AG04449 (cell line): Measurements from ENCODE around the gene MLLT10.

Source experiments
- CTCF ChIA-PET: fragments of 350-600 bp; formaldehyde crosslinking; extraction: SDS; loops from one replicate; lab custom pipeline; 2021; ENCODE audit warnings: antibody characterized with exemption; lab: Yijun Ruan, JAX
- POLR2A ChIA-PET: fragments of 400-600, 350-600 bp; formaldehyde crosslinking; extraction: SDS; loops from one replicate; lab custom pipeline; 2020; ENCODE audit warnings: antibody characterized with exemption, inconsistent platforms; lab: Yijun Ruan, JAX
- DNase-seq: peaks from one replicate; pipeline ENCODE4 v3.0.0-alpha.2; 2010; ENCODE audit warnings: low read depth, low spot score
- H3K4me3 ChIP-seq: 2 replicates; pipeline ENCODE4 v1.5.1; 2011; ENCODE audit warnings: low read depth, mild to moderate bottlenecking, control low read depth, low read length
- TF ChIP-seq, protein P1 (sequence below): IDR thresholded peaks from one replicate; pipeline ENCODE4 v1.5.1; 2011; ENCODE audit warnings: mild to moderate bottlenecking, moderate library complexity, low read length, control low read depth, inconsistent platforms; ENCODE audit not compliant: insufficient read depth; ENCODE audit errors: missing control alignments

The MLLT10 gene

DNA sequence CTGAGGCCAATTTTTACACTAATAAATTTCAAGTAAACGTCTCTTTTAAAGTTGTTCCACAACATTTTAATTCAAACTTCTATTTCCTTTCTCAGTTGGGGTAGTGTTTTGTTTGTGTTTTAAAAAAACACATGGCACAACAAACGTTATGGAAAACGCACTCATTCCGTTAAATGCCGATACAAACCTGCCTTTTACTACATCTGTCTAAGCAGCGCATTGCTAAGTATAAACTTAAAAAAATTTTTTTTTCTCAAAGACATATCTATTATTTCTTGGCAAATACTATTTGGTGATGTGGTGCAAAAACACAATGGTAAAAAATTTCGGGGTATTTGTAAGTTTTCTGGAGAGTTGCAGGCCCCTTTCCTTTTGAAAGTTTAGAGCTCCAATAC is 9.9 kb upstream of the MLLT10 start:
- TF ChIP-seq, protein P1, sequence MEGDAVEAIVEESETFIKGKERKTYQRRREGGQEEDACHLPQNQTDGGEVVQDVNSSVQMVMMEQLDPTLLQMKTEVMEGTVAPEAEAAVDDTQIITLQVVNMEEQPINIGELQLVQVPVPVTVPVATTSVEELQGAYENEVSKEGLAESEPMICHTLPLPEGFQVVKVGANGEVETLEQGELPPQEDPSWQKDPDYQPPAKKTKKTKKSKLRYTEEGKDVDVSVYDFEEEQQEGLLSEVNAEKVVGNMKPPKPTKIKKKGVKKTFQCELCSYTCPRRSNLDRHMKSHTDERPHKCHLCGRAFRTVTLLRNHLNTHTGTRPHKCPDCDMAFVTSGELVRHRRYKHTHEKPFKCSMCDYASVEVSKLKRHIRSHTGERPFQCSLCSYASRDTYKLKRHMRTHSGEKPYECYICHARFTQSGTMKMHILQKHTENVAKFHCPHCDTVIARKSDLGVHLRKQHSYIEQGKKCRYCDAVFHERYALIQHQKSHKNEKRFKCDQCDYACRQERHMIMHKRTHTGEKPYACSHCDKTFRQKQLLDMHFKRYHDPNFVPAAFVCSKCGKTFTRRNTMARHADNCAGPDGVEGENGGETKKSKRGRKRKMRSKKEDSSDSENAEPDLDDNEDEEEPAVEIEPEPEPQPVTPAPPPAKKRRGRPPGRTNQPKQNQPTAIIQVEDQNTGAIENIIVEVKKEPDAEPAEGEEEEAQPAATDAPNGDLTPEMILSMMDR: no peak
- peak overlapping the region; percentile 68; the same call in 1 of the 2 replicates for H3K4me3 ChIP-seq
- no peak for DNase-seq
- ChIA-PET POLR2A (no interaction called here), CTCF (interaction anchor here (0.6 to 3.6 kb wide), 2 partner anchors 28 to 896 kb away, joined by 3 to 16 read pairs; no protein-coding TSS in a partner anchor)

DNA sequence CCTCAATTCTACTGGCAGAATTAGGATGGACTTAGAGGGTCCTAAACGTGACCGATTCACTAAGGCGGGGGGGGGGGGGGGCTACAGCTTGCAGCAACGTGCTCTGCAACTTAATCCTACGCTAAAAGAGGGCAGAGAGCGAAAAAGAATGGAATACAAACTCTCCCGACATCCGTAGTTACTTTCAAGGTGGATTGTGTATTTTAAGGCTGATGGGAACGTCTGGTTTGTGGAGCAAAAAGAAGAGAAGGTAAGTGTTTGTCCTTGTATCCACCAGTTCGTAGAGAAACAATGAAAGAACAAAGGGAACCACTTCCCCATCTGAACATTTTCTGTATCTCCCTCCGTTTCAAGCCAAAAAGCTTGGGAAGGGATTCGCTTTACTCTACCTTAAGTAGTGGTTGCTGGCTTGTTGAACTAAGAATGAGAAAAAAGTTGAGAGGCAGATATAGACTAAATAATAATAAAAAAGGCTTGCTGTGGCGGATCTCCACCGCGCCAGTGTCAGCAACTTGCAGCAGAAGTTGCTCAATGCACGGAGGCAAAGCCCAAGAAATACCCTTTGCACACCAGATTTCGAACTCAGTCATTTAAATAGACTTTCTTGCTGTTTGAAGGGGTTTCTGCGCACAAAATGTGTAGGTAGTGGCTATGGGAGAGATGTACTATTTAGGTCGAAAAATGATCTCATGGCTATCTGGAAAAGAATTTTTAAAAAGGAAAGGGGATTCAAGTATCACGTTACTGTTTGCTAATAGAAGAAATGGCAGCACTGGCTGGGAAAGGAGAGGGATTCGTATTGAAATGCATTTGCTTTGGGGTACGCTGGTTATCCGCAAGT is 9.3 kb upstream of the MLLT10 start:
- ChIA-PET POLR2A (interaction anchor here (0.9 to 2.3 kb wide), 5 partner anchors 9 to 200 kb away, joined by 3 to 16 read pairs (median 5); no protein-coding TSS in a partner anchor), CTCF (interaction anchor here (0.6 to 3.6 kb wide), 2 partner anchors 28 to 895 kb away, joined by 3 to 16 read pairs; no protein-coding TSS in a partner anchor)
- no peak for DNase-seq
- H3K4me3 ChIP-seq: peak overlapping the region; percentile 68
- TF ChIP-seq, protein P1: no peak

DNA sequence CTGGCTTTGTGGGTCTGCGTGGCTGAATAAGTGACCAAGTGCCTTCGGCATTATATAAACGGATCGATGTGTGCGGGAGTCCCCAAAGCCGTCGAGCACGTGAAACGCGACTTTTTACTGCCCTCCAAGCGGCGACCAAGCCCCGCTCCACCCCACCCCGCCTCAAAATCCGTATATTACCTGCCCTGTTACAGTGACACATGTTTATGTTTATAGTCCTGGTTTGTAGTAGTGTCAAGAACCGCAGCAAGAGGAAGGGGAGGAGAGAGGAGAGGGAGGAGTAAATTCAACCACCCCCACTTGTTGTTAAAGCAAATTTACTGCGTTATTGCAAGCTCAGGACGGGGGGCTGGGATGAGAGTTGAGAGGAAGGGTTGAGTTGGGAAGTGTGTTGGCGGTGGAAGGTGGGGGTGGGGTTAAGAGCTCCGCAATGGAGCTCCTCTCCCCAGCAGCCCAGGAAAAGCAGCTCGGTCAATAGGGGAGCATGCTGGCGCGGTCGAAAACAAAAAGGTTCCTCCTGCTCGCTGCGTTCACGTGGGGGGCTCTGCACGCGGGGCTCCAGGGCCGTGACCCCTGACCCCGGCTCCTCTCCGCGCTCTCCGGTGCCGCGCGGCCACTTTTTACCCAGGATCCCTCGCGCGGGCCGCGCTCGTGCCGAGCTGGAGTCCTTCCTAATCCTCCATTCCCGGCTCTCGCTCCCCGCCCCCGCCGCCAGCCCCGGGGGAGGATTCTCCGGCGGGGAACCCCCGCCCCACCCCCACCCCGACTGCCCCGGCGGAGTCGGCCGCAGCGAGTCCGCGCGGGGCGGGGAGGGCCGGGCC is 8.5 kb upstream of the MLLT10 start, which contains the start of gene SKIDA1:
TSS of gene SKIDA1 (minus strand) at position 316 of the 821 bp plus-strand sequence. CDS start 7,860 bp downstream, outside the sequence.
- ChIA-PET CTCF (interaction anchor here (1.1 to 3.6 kb wide), 2 partner anchors 29 to 246 kb away, joined by 3 to 16 read pairs; no protein-coding TSS in a partner anchor), POLR2A (interaction anchor here (0.9 to 2.3 kb wide), 5 partner anchors 8 to 199 kb away, joined by 3 to 16 read pairs (median 5); no protein-coding TSS in a partner anchor)
- peak within 1 kb of the TSS; percentile 68 for H3K4me3 ChIP-seq
- no peak for DNase-seq
- TF ChIP-seq, protein P1: no peak

DNA sequence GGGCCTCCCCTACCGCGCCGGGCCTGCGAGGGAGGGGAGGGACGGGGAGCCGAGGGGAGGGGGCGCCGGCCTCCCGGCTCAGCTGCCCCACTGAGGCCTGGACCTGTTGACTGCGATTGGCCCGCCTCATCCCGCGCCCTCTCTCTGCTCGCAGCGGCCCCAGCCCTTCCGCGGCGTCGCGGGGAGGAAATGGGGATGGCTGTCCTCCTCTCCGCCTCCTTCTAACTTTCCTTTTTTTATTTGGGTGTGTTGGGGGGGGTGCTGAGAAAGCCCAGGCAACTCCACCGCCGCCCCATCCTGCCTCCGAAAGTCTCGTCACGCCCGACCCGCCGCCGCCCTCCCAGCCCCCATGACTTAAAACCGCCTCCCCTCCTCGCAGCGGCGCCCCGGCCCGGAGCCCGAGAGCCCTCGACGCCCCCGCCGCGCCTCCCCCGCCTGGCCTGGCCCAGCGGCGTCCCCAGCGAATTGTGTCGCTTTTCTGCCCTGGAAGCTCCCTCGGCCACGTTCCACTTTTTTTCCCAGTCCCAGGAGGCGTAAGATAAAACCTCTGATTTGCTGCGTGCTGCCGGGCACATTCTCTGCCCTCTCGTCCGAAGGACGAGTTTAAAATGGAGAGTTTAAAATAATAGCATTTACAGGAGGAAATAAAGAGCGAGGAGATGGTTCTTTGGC is 7.7 kb upstream of the MLLT10 start:
- ChIA-PET POLR2A (interaction anchor here (0.9 to 2.3 kb wide), 5 partner anchors 7 to 198 kb away, joined by 3 to 16 read pairs (median 5); no protein-coding TSS in a partner anchor), CTCF (interaction anchor here (1.1 to 3.6 kb wide), 2 partner anchors 30 to 247 kb away, joined by 3 to 16 read pairs; no protein-coding TSS in a partner anchor)
- TF ChIP-seq, protein P1: no peak
- DNase-seq: no peak
- peak overlapping the region; percentile 68 for H3K4me3 ChIP-seq

DNA sequence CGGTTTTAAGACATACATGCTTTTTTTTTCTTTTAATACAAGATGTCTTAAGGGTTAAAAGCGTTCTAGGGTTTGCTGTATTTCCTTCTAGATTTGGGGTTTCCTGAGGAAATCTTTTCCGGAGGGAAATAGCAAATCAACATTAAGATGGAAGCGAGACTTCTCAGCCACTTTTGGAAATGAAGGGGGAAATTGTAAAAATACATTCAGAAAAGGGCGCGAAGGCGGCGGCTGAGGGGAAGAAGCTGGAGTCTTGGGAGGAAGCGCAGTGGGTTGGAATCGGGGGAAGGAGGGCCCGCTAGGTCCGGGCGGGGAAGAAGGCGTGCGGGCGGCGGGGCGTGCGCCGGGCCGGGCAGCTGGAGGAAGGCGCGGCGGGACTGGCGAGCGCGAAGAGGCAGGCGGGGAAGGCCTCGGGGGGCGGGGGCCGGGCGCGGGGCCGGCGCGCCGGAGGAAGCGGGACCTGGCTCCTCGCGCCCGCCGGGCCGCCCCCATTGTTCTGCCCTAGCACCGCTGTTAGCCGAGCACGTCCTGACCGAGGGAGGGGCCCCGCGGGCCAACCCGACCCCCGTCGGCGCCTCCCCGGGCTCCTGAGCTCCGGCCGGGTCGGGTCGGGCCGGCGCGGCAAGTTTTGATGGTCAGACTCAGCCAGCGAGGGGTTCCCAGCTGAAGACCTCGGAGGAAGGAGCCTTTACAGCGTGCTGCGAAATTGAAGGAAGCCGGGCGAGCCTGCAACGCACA is 7.0 kb upstream of the MLLT10 start:
- H3K4me3 ChIP-seq: peak overlapping the region; percentile 68
- TF ChIP-seq, protein P1: no peak
- ChIA-PET CTCF (interaction anchor here (1.1 to 3.6 kb wide), 2 partner anchors 31 to 248 kb away, joined by 6 to 16 read pairs; no protein-coding TSS in a partner anchor), POLR2A (interaction anchor here (0.6 to 2.3 kb wide), 4 partner anchors 11 to 799 kb away, joined by 3 to 16 read pairs (median 4); no protein-coding TSS in a partner anchor)
- DNase-seq: no peak
